Calu3 (cell line): Measurements from ENCODE around the gene NCOA7. TPM values are rescaled to one million over a fixed set of nuclear protein-coding genes. Genes with fewer than 3 reads are reported as not detected.

Source experiments
- BruUV-seq: library from RNA; stranded (reverse); fragments of 400-500 nt; replicated peaks from 2 replicates; lab custom pipeline; 2021; lab: Mats Ljungman, UMichigan
- CTCF ChIA-PET: fragments of 300-600 bp; sonication (Branson Sonifier 250); formaldehyde crosslinking; loops from one replicate; lab custom pipeline; 2022; ENCODE audit warnings: antibody characterized with exemption; lab: Charles Lee
- DNase-seq: peaks from one replicate; pipeline ENCODE4 v3.0.0; 2022
- H3K27ac Mint-ChIP-seq: one replicate; pipeline ENCODE4 v1.8.0; 2022; ENCODE audit warnings: mixed read lengths; ENCODE audit not compliant: unreplicated experiment
- H3K27me3 Mint-ChIP-seq: one replicate; pipeline ENCODE4 v1.8.0; 2022; ENCODE audit warnings: mixed read lengths; ENCODE audit not compliant: unreplicated experiment
- H3K36me3 Mint-ChIP-seq: one replicate; pipeline ENCODE4 v1.8.0; 2022; ENCODE audit warnings: mild to moderate bottlenecking, moderate library complexity, mixed read lengths; ENCODE audit not compliant: insufficient read depth, unreplicated experiment
- H3K4me1 Mint-ChIP-seq: one replicate; pipeline ENCODE4 v1.8.0; 2022; ENCODE audit warnings: mild to moderate bottlenecking, low read depth, mixed read lengths; ENCODE audit not compliant: unreplicated experiment
- H3K4me3 Mint-ChIP-seq: one replicate; pipeline ENCODE4 v1.8.0; 2022; ENCODE audit warnings: mild to moderate bottlenecking, low read depth, moderate library complexity, mixed read lengths; ENCODE audit not compliant: unreplicated experiment
- H3K9me3 Mint-ChIP-seq: one replicate; pipeline ENCODE4 v1.8.0; 2022; ENCODE audit warnings: low read depth, mixed read lengths; ENCODE audit not compliant: unreplicated experiment
- CTCF ChIP-seq: fragments of 200-600 bp; IDR thresholded peaks from one replicate; pipeline ENCODE4 v1.8.0; 2022; ENCODE audit warnings: antibody characterized with exemption; ENCODE audit not compliant: unreplicated experiment
- intact Hi-C: fragments of 100-400 bp; cut with micrococcal nuclease; formaldehyde crosslinking; loops from one replicate; pipeline ENCODE4 v1.10.0; 2022; ENCODE audit not compliant: unreplicated experiment
- total RNA-seq: library from RNA; stranded (reverse); gene quantifications from 2 replicates; pipeline ENCODE4 v1.2.3, GENCODE V29; 2022

Gene NCOA7
- total RNA-seq, 1 experiment from 2014 or later = 102 TPM

GRCh38 chr6:125834348-125834747 lies 43.6 kb downstream of the NCOA7 start:
- H3K9me3 Mint-ChIP-seq = no peaks in the 10 kb centered on the region
- no peaks in the 10 kb centered on the region for H3K36me3 Mint-ChIP-seq
- no peaks in the 10 kb centered on the region for H3K27me3 Mint-ChIP-seq
- intact Hi-C loops = no loop called here
- BruUV-seq = no TSS peak
- no peak overlapping the region for H3K4me3 Mint-ChIP-seq
- no peak for DNase-seq
- no peaks in the 10 kb centered on the region for H3K4me1 Mint-ChIP-seq
- CTCF ChIA-PET = no interaction called here
- no peak overlapping the region for H3K27ac Mint-ChIP-seq
- TF ChIP-seq CTCF = no peak

GRCh38 chr6:125835221-125835744 lies 44.5 kb downstream of the NCOA7 start:
- no peak for DNase-seq
- CTCF ChIA-PET = interaction anchor here (0.6 kb wide), 1 partner anchor 43 kb away, joined by 3 read pairs; no protein-coding TSS in a partner anchor
- no TSS peak for BruUV-seq
- Mint-ChIP-seq H3K27ac (no peak overlapping the region), H3K27me3 (no peaks in the 10 kb centered on the region), H3K4me1 (no peaks in the 10 kb centered on the region), H3K9me3 (no peaks in the 10 kb centered on the region), H3K4me3 (no peak overlapping the region), H3K36me3 (no peaks in the 10 kb centered on the region)
- intact Hi-C loops = no loop called here
- no peak for TF ChIP-seq CTCF

DNA sequence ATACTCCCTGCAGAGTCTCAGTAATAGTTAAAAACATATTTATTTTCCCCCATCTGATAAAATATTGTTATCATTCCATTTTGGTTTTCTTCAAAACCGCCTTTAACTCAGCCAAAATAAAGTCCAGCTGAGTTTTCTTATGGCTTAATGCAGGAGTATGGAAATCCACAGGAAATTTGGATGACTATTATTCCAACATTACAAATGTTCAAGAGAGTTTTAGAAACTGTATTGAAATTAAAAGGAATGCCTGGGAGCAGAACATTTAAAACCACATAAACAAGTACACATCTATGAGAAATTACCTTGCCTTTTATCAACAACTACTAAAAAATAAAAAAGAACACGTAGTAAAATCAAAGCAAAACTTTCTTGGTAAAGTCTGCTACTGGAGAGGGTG lies 45.7 kb downstream of the NCOA7 start:
- no peak for TF ChIP-seq CTCF
- Mint-ChIP-seq H3K36me3 (no peaks in the 10 kb centered on the region), H3K27me3 (no peaks in the 10 kb centered on the region), H3K4me1 (no peaks in the 10 kb centered on the region), H3K9me3 (no peaks in the 10 kb centered on the region), H3K27ac (no peak overlapping the region), H3K4me3 (no peak overlapping the region)
- no peak for DNase-seq
- BruUV-seq = no TSS peak
- intact Hi-C loops = no loop called here
- CTCF ChIA-PET = interaction anchor here (1.6 kb wide), 1 partner anchor 9 kb away, joined by 3 read pairs; no protein-coding TSS in a partner anchor

GRCh38 chr6:125839471-125839870 lies 48.7 kb downstream of the NCOA7 start:
- DNase-seq = no peak
- CTCF ChIA-PET = interaction anchor here (0.7 kb wide), 1 partner anchor 116 kb away, joined by 6 read pairs; no protein-coding TSS in a partner anchor
- no peaks in the 10 kb centered on the region for H3K9me3 Mint-ChIP-seq
- H3K36me3 Mint-ChIP-seq = no peaks in the 10 kb centered on the region
- H3K4me1 Mint-ChIP-seq = no peaks in the 10 kb centered on the region
- H3K27me3 Mint-ChIP-seq = no peaks in the 10 kb centered on the region
- no peak overlapping the region for H3K4me3 Mint-ChIP-seq
- no peak for TF ChIP-seq CTCF
- no peak overlapping the region for H3K27ac Mint-ChIP-seq
- no TSS peak for BruUV-seq
- intact Hi-C loops = no loop called here
